PFSK-1 (cell line): Measurements from ENCODE around the gene KCNJ8.

Source experiments
- FOXP2 ChIP-seq: optimal IDR thresholded peaks from 2 replicates; pipeline ENCODE3; 2011; ENCODE audit warnings: borderline replicate concordance, control low read depth, inconsistent platforms; ENCODE audit not compliant: insufficient read depth; ENCODE audit errors: extremely low read length, extremely low read depth
- POLR2AphosphoS5 ChIP-seq: IDR thresholded peaks from 2 replicates; pipeline ENCODE4 v1.6.1; 2012; ENCODE audit warnings: low read depth, mild to moderate bottlenecking, control low read depth, low read length, moderate library complexity
- SIN3A ChIP-seq: IDR thresholded peaks from 2 replicates; pipeline ENCODE4 v1.6.1; 2012; ENCODE audit warnings: mild to moderate bottlenecking, low read length, moderate library complexity, borderline replicate concordance; ENCODE audit not compliant: insufficient read depth
- TAF1 ChIP-seq: IDR thresholded peaks from 2 replicates; pipeline ENCODE4 v1.6.1; 2012; ENCODE audit warnings: low read length, control low read depth, borderline replicate concordance; ENCODE audit not compliant: insufficient read depth
- TF ChIP-seq, protein P1 (sequence below), 2 experiments: IDR thresholded peaks; 2 replicates each; pipeline versions ENCODE4 v1.6.1 to v1.8.0; 2011 to 2012; ENCODE audit warnings: low read depth in 2 of 2, low read length in 2 of 2, control low read depth in 1 of 2, inconsistent platforms in 1 of 2, mild to moderate bottlenecking in 1 of 2, moderate library complexity in 1 of 2; ENCODE audit not compliant: insufficient read depth in 1 of 2

DNA sequence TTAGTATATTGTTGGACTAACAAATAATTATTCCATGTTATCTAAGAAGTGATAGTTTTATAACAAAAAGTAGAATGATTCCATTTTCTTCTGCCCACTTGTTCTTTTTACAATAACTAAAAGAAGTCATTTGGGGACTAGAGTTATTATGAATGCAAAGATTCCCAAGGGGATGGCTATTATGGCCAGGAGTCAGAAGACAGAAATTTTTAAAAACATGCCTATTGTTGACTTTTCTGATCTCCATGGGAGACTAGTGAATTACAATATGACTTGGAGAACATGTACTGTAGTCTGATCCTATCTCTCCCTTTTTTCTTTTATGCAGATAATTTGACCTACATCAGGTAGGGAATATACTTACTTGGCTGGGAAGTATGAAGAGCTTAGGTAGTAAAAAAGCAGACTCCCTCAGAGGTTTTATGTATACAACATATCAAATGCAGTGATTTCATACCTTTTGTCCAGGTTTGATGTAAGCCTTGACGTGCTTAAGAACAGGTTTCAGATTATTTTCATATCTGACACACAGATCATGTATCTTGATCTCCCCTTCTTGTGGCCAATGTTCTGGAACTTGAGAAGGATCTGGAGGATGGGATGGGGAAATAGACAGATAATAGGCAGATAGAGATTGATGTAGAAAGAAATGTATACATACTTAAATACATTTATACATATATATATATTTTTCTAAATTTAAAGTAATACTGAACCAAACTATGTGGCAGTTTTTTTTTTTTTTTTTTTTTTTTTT is 41.0 kb upstream of the KCNJ8 start:
- TF ChIP-seq TAF1 = no peak
- TF ChIP-seq POLR2AphosphoS5 = no peak
- TF ChIP-seq, protein P1, sequence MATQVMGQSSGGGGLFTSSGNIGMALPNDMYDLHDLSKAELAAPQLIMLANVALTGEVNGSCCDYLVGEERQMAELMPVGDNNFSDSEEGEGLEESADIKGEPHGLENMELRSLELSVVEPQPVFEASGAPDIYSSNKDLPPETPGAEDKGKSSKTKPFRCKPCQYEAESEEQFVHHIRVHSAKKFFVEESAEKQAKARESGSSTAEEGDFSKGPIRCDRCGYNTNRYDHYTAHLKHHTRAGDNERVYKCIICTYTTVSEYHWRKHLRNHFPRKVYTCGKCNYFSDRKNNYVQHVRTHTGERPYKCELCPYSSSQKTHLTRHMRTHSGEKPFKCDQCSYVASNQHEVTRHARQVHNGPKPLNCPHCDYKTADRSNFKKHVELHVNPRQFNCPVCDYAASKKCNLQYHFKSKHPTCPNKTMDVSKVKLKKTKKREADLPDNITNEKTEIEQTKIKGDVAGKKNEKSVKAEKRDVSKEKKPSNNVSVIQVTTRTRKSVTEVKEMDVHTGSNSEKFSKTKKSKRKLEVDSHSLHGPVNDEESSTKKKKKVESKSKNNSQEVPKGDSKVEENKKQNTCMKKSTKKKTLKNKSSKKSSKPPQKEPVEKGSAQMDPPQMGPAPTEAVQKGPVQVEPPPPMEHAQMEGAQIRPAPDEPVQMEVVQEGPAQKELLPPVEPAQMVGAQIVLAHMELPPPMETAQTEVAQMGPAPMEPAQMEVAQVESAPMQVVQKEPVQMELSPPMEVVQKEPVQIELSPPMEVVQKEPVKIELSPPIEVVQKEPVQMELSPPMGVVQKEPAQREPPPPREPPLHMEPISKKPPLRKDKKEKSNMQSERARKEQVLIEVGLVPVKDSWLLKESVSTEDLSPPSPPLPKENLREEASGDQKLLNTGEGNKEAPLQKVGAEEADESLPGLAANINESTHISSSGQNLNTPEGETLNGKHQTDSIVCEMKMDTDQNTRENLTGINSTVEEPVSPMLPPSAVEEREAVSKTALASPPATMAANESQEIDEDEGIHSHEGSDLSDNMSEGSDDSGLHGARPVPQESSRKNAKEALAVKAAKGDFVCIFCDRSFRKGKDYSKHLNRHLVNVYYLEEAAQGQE (IDR thresholded peaks at IDR 0.05; ENCODE audit: insufficient read depth in 1 of 2, low read depth in 2 of 2, low read length in 2 of 2) = no peak
- TF ChIP-seq SIN3A = no peak
- no peak for TF ChIP-seq FOXP2
